Astrocyte (in vitro differentiated cells and primary cell): ENCODE measurements around the gene C18orf63. TPM values are rescaled to one million over a fixed set of nuclear protein-coding genes. Genes with fewer than 3 reads are reported as not detected.

Experiments
- DNase-seq: peaks from one replicate; pipeline ENCODE4 v3.0.0-alpha.2; 2010; ENCODE audit warnings: low read depth
- FAIRE-seq: peaks from 2 replicates; lab custom pipeline; 2011; peaks lifted over from hg19 to GRCh38; lab: Jason Lieb, UNC
- H2AFZ ChIP-seq: 2 replicates; pipeline ENCODE4 v1.6.0; 2012; ENCODE audit warnings: low read depth, low read length, inconsistent platforms
- H3K27ac ChIP-seq: 2 replicates; pipeline ENCODE4 v1.5.1; 2011; ENCODE audit warnings: low read depth, low read length, inconsistent platforms
- H3K27me3 ChIP-seq: 2 replicates; pipeline ENCODE4 v1.6.0; 2011; ENCODE audit warnings: low read length, inconsistent platforms; ENCODE audit not compliant: insufficient read depth
- H3K36me3 ChIP-seq: 2 replicates; pipeline ENCODE4 v1.5.1; 2011; ENCODE audit warnings: low read length, inconsistent platforms; ENCODE audit not compliant: insufficient read depth
- H3K4me1 ChIP-seq: 2 replicates; pipeline ENCODE4 v1.5.1; 2011; ENCODE audit warnings: low read length, inconsistent platforms; ENCODE audit not compliant: insufficient read depth
- H3K4me2 ChIP-seq: 2 replicates; pipeline ENCODE4 v1.6.0; 2012; ENCODE audit warnings: low read length, inconsistent platforms
- H3K4me3 ChIP-seq: 2 replicates; pipeline ENCODE4 v1.5.1; 2011; ENCODE audit warnings: low read depth, mild to moderate bottlenecking, low read length, inconsistent platforms; ENCODE audit not compliant: insufficient read depth
- H3K79me2 ChIP-seq: 2 replicates; pipeline ENCODE4 v1.6.0; 2012; ENCODE audit warnings: mild to moderate bottlenecking, low read length, inconsistent platforms; ENCODE audit not compliant: insufficient read depth
- H3K9ac ChIP-seq: 2 replicates; pipeline ENCODE4 v1.6.0; 2012; ENCODE audit warnings: mild to moderate bottlenecking, low read length, inconsistent platforms
- H3K9me3 ChIP-seq: 2 replicates; pipeline ENCODE4 v1.5.1; 2012; ENCODE audit warnings: low read depth, mild to moderate bottlenecking, low read length, inconsistent platforms; ENCODE audit not compliant: insufficient read depth
- H4K20me1 ChIP-seq: 2 replicates; pipeline ENCODE4 v1.6.0; 2012; ENCODE audit warnings: low read length, inconsistent platforms; ENCODE audit not compliant: insufficient read depth
- H3K27ac Mint-ChIP-seq: one replicate; pipeline ENCODE4 v1.8.0; 2021; ENCODE audit warnings: mild to moderate bottlenecking, mixed read lengths; ENCODE audit not compliant: unreplicated experiment
- H3K27me3 Mint-ChIP-seq: one replicate; pipeline ENCODE4 v1.8.0; 2021; ENCODE audit warnings: low read depth, mixed read lengths; ENCODE audit not compliant: unreplicated experiment
- H3K36me3 Mint-ChIP-seq: one replicate; pipeline ENCODE4 v1.8.0; 2021; ENCODE audit warnings: low read depth, mixed read lengths; ENCODE audit not compliant: unreplicated experiment
- H3K4me1 Mint-ChIP-seq: one replicate; pipeline ENCODE4 v1.8.0; 2021; ENCODE audit warnings: low read depth, mixed read lengths; ENCODE audit not compliant: unreplicated experiment
- H3K4me3 Mint-ChIP-seq: one replicate; pipeline ENCODE4 v1.8.0; 2021; ENCODE audit warnings: mild to moderate bottlenecking, moderate library complexity, mixed read lengths; ENCODE audit not compliant: unreplicated experiment
- H3K9me3 Mint-ChIP-seq: one replicate; pipeline ENCODE4 v1.8.0; 2021; ENCODE audit warnings: mild to moderate bottlenecking, mixed read lengths; ENCODE audit not compliant: unreplicated experiment
- EZH2 ChIP-seq: IDR thresholded peaks from 2 replicates; pipeline ENCODE4 v1.6.1; 2012; ENCODE audit warnings: mild to moderate bottlenecking, low read length, inconsistent platforms; ENCODE audit not compliant: insufficient read depth
- total RNA-seq: library from RNA; stranded (reverse); gene quantifications from 2 replicates; pipeline ENCODE4 v1.2.1, GENCODE V29; 2021
- TF ChIP-seq, protein P1 (sequence below): IDR thresholded peaks from 2 replicates; pipeline ENCODE4 v1.5.1; 2011; ENCODE audit warnings: low read depth, mild to moderate bottlenecking, inconsistent platforms, low read length, moderate library complexity; ENCODE audit not compliant: insufficient read depth

The C18orf63 gene
- total RNA-seq, 1 donor from 2014 or later, result not detected

GRCh38 chr18:74274700-74275099 is 40.9 kb upstream of the C18orf63 start:
- peaks cover 6% of the 10 kb centered on the region for H3K36me3 Mint-ChIP-seq
- H4K20me1 ChIP-seq, result no peaks in the 10 kb centered on the region
- H3K4me1 Mint-ChIP-seq, result no peaks in the 10 kb centered on the region
- H3K27ac ChIP-seq, result no peak overlapping the region
- H3K27me3 Mint-ChIP-seq, result no peaks in the 10 kb centered on the region
- no peaks in the 10 kb centered on the region for H3K36me3 ChIP-seq
- no peaks in the 10 kb centered on the region for H3K27me3 ChIP-seq
- H3K27ac Mint-ChIP-seq, result no peak overlapping the region
- TF ChIP-seq, protein P1, sequence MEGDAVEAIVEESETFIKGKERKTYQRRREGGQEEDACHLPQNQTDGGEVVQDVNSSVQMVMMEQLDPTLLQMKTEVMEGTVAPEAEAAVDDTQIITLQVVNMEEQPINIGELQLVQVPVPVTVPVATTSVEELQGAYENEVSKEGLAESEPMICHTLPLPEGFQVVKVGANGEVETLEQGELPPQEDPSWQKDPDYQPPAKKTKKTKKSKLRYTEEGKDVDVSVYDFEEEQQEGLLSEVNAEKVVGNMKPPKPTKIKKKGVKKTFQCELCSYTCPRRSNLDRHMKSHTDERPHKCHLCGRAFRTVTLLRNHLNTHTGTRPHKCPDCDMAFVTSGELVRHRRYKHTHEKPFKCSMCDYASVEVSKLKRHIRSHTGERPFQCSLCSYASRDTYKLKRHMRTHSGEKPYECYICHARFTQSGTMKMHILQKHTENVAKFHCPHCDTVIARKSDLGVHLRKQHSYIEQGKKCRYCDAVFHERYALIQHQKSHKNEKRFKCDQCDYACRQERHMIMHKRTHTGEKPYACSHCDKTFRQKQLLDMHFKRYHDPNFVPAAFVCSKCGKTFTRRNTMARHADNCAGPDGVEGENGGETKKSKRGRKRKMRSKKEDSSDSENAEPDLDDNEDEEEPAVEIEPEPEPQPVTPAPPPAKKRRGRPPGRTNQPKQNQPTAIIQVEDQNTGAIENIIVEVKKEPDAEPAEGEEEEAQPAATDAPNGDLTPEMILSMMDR, result no peak
- H3K9me3 ChIP-seq, result no peaks in the 10 kb centered on the region
- H3K4me1 ChIP-seq, result no peaks in the 10 kb centered on the region
- no peak overlapping the region for H3K4me3 Mint-ChIP-seq
- no peak overlapping the region for H3K4me2 ChIP-seq
- no peak overlapping the region for H3K4me3 ChIP-seq
- no peaks in the 10 kb centered on the region for H3K79me2 ChIP-seq
- no peaks in the 10 kb centered on the region for H3K9me3 Mint-ChIP-seq
- no peak for DNase-seq
- FAIRE-seq, result no peak
- no peak overlapping the region for H3K9ac ChIP-seq
- no peak overlapping the region for H2AFZ ChIP-seq

GRCh38 chr18:74275736-74276135 is 39.9 kb upstream of the C18orf63 start:
- Histone ChIP-seq H3K27me3 (no peaks in the 10 kb centered on the region), H3K27ac (no peak overlapping the region), H2AFZ (no peak overlapping the region), H3K9me3 (no peaks in the 10 kb centered on the region), H3K9ac (no peak overlapping the region), H3K4me3 (no peak overlapping the region), H4K20me1 (no peaks in the 10 kb centered on the region), H3K4me1 (no peaks in the 10 kb centered on the region), H3K79me2 (no peaks in the 10 kb centered on the region), H3K4me2 (no peak overlapping the region), H3K36me3 (no peaks in the 10 kb centered on the region)
- H3K4me1 Mint-ChIP-seq, result no peaks in the 10 kb centered on the region
- peaks cover 6% of the 10 kb centered on the region for H3K36me3 Mint-ChIP-seq
- TF ChIP-seq, protein P1, result no peak
- no peak for TF ChIP-seq EZH2
- H3K27ac Mint-ChIP-seq, result no peak overlapping the region
- no peak for FAIRE-seq
- H3K27me3 Mint-ChIP-seq, result no peaks in the 10 kb centered on the region
- no peak overlapping the region for H3K4me3 Mint-ChIP-seq
- H3K9me3 Mint-ChIP-seq, result no peaks in the 10 kb centered on the region
- no peak for DNase-seq

DNA sequence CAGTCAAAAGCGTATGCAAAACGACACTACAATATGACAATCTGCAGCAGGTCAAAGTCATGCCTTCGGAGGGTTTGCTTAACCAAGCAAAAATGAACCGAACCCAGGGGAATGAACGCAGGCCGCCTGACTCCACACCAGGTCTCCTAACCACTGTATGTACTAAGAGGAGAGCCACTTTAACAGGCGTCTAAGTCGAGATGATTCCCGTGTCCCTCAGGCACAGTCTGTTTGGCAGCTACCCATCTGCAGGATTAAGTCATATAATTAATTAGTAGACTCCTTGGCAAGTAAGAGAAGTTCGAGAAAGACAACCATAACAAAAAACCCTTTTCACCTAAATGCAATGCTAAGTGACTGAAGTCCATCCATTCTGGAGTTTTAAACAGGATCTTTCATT is 39.0 kb upstream of the C18orf63 start:
- FAIRE-seq (no peak), DNase-seq (no peak)
- Histone ChIP-seq H3K4me1 (no peaks in the 10 kb centered on the region), H3K4me3 (no peak overlapping the region), H2AFZ (no peak overlapping the region), H3K4me2 (no peak overlapping the region), H3K27ac (no peak overlapping the region), H3K9ac (no peak overlapping the region), H3K27me3 (no peaks in the 10 kb centered on the region), H3K9me3 (no peaks in the 10 kb centered on the region), H3K79me2 (no peaks in the 10 kb centered on the region), H4K20me1 (no peaks in the 10 kb centered on the region), H3K36me3 (no peaks in the 10 kb centered on the region)
- Mint-ChIP-seq H3K36me3 (peaks cover 10% of the 10 kb centered on the region), H3K4me1 (no peaks in the 10 kb centered on the region), H3K27ac (no peak overlapping the region), H3K4me3 (no peak overlapping the region), H3K9me3 (no peaks in the 10 kb centered on the region), H3K27me3 (no peaks in the 10 kb centered on the region)
- TF ChIP-seq EZH2, result no peak
- TF ChIP-seq, protein P1, result no peak
